Panc1 (cell line): ENCODE data around the gene NPEPL1.

ENCODE experiments used
- POLR2AphosphoS5 ChIP-seq: IDR thresholded peaks from 2 replicates; pipeline ENCODE4 v1.6.1; 2012; ENCODE audit warnings: mild to moderate bottlenecking, low read depth, low read length, moderate library complexity
- TF ChIP-seq, protein P1 (sequence below), 2 experiments: IDR thresholded peaks; 2 replicates each; pipeline ENCODE4 v1.6.1; 2011 to 2012; ENCODE audit warnings: low read depth in 2 of 2, control low read depth in 1 of 2, low read length in 1 of 2, mild to moderate bottlenecking in 1 of 2, moderate library complexity in 1 of 2; ENCODE audit not compliant: insufficient read depth in 1 of 2
- TF ChIP-seq, protein P2 (sequence below): fragments of 450-650 bp; IDR thresholded peaks from 2 replicates; pipeline ENCODE4 v1.5.1; 2017; ENCODE audit warnings: mild to moderate bottlenecking

GRCh38 chr20:58709703-58710039 lies 17.1 kb downstream of the NPEPL1 start:
- TF ChIP-seq, protein P1, sequence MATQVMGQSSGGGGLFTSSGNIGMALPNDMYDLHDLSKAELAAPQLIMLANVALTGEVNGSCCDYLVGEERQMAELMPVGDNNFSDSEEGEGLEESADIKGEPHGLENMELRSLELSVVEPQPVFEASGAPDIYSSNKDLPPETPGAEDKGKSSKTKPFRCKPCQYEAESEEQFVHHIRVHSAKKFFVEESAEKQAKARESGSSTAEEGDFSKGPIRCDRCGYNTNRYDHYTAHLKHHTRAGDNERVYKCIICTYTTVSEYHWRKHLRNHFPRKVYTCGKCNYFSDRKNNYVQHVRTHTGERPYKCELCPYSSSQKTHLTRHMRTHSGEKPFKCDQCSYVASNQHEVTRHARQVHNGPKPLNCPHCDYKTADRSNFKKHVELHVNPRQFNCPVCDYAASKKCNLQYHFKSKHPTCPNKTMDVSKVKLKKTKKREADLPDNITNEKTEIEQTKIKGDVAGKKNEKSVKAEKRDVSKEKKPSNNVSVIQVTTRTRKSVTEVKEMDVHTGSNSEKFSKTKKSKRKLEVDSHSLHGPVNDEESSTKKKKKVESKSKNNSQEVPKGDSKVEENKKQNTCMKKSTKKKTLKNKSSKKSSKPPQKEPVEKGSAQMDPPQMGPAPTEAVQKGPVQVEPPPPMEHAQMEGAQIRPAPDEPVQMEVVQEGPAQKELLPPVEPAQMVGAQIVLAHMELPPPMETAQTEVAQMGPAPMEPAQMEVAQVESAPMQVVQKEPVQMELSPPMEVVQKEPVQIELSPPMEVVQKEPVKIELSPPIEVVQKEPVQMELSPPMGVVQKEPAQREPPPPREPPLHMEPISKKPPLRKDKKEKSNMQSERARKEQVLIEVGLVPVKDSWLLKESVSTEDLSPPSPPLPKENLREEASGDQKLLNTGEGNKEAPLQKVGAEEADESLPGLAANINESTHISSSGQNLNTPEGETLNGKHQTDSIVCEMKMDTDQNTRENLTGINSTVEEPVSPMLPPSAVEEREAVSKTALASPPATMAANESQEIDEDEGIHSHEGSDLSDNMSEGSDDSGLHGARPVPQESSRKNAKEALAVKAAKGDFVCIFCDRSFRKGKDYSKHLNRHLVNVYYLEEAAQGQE (IDR thresholded peaks at IDR 0.05; ENCODE audit: insufficient read depth in 1 of 2, low read depth in 2 of 2, low read length in 1 of 2), result no peak
- TF ChIP-seq, protein P2, sequence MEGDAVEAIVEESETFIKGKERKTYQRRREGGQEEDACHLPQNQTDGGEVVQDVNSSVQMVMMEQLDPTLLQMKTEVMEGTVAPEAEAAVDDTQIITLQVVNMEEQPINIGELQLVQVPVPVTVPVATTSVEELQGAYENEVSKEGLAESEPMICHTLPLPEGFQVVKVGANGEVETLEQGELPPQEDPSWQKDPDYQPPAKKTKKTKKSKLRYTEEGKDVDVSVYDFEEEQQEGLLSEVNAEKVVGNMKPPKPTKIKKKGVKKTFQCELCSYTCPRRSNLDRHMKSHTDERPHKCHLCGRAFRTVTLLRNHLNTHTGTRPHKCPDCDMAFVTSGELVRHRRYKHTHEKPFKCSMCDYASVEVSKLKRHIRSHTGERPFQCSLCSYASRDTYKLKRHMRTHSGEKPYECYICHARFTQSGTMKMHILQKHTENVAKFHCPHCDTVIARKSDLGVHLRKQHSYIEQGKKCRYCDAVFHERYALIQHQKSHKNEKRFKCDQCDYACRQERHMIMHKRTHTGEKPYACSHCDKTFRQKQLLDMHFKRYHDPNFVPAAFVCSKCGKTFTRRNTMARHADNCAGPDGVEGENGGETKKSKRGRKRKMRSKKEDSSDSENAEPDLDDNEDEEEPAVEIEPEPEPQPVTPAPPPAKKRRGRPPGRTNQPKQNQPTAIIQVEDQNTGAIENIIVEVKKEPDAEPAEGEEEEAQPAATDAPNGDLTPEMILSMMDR, result no peak
- TF ChIP-seq POLR2AphosphoS5, result no peak
